ENCODE data around the gene SPINK2.

DNA sequence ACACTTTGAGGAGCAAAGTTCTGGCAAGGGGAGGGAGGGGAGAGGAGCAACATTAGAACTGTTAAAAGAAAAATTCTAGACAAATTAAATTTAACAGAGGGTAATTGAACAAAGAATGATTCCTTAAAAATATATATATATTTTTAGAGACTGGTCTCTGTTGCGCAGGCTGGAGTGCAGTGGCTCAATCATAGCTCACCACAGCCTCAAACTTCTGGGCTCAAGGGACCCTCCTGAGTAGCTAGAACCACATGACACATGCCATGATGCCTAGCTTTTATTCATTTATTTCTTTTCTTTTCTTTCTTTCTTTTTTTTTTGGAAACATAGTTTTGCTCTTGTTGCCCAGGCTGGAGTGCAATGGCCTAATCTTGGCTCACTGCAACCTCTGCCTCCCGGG, 19.1 kb upstream of the SPINK2 start:
- TF ChIP-seq, protein P1, sequence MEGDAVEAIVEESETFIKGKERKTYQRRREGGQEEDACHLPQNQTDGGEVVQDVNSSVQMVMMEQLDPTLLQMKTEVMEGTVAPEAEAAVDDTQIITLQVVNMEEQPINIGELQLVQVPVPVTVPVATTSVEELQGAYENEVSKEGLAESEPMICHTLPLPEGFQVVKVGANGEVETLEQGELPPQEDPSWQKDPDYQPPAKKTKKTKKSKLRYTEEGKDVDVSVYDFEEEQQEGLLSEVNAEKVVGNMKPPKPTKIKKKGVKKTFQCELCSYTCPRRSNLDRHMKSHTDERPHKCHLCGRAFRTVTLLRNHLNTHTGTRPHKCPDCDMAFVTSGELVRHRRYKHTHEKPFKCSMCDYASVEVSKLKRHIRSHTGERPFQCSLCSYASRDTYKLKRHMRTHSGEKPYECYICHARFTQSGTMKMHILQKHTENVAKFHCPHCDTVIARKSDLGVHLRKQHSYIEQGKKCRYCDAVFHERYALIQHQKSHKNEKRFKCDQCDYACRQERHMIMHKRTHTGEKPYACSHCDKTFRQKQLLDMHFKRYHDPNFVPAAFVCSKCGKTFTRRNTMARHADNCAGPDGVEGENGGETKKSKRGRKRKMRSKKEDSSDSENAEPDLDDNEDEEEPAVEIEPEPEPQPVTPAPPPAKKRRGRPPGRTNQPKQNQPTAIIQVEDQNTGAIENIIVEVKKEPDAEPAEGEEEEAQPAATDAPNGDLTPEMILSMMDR (IDR thresholded peaks at IDR 0.05): no peak
- no peak for TF ChIP-seq SIN3A (IDR thresholded peaks at IDR 0.05; ENCODE audit: borderline replicate concordance, insufficient read depth, low read depth, low read length)
- no peak for TF ChIP-seq POLR2AphosphoS5 (IDR thresholded peaks at IDR 0.05; ENCODE audit: low read depth, low read length)
